Right lobe of liver (tissue), 4 donors: ENCODE results near the gene ROPN1L.

Experiments
- CTCF ChIP-seq, 4 donors: fragments of 200-600 bp in 3 of 4; fragments of 450-650 bp in 1 of 4; IDR thresholded peaks; one replicate each; pipeline versions ENCODE4 v1.5.1 to v1.8.0; 2016 to 2022; ENCODE audit warnings: antibody characterized with exemption in 4 of 4, mild to moderate bottlenecking in 2 of 4
- POLR2A ChIP-seq: fragments of 450-650 bp; IDR thresholded peaks from one replicate; pipeline ENCODE4 v1.6.1; 2017; ENCODE audit warnings: antibody characterized with exemption, mild to moderate bottlenecking
- donor health status: DM: no; HTN: no; CAD: no.
- donor health status: DM: no; HTN: no; CAD: no.
- donor health status: DM: no; HTN: yes; CAD: no.

- TF ChIP-seq CTCF (IDR thresholded peaks at IDR 0.05) (no peak), POLR2A (no peak)
Observed at GRCh38 chr5:10491673-10492026, 50.0 kb downstream of the ROPN1L start.
